OCI-LY3 (cell line): ENCODE measurements around the gene MAST2.

Experiments
- CTCF ChIP-seq: fragments of 200-600, 300-600 bp; sonication (generic); IDR thresholded peaks from 2 replicates; pipeline ENCODE4 v1.5.1; 2014; ENCODE audit warnings: antibody characterized with exemption, low read length, low read depth
- EZH2phosphoT487 ChIP-seq: fragments of 200-600 bp; shearing (Covaris generic); IDR thresholded peaks from 2 replicates; pipeline ENCODE4 v1.6.1; 2018; ENCODE audit warnings: antibody characterized with exemption, mixed run types, low read depth

- TF ChIP-seq CTCF (no peak), EZH2phosphoT487 (no peak)
Observed at GRCh38 chr1:46005594-46005993, 202.2 kb downstream of the MAST2 start.
